CD4-positive, alpha-beta T cell treated with Interleukin-1 beta for 1 hour (primary cell): Measurements from ENCODE around the gene FERMT3.

Source experiments
- DNase-seq, 2 donors: peaks; one replicate each; pipeline ENCODE4 v3.0.0-alpha.2; 2020 to 2022

FERMT3 gene

DNA sequence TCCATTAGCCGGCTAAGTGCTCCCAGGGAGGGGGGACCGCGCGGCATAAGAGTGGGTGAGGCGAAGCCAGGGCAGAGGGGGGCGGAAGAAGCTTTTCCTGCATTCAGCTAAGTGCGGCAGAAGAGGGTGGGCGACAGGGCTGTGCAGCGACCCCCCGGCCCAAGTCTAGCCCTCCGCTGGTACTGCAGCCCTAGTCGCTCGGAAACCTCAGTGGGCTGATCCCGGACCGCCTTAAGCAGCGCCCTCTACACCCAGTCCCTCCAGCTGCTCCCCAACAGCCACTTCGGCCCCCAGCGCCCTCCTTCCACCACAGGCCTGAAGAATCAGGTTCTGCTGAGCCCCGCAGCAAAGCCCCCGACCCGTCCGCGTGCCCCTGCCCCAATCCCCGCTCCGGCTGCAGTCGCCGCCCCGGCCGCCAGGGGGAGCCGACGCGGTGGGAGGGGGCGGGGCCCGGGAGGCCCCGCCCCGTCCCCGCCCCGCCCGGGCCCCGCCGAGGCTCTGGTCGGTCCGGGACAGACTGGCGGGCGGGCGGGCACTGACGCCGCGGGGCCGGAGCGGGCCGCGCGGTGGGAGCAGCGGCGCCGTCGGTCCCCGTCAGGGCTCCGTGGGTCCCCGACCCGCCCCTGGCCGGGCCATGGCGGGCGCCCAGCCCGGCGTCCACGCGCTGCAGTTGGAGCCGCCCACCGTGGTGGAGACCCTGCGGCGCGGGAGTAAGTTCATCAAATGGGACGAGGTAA lies 44.7 kb downstream of the FERMT3 start, which contains the start of gene PLCB3:
TSS of gene PLCB3 (plus strand) at position 515 of the 737 bp plus-strand sequence. CDS start at position 635, 120 bp downstream.
- DNase-seq: peak; percentile 63 to 70

DNA sequence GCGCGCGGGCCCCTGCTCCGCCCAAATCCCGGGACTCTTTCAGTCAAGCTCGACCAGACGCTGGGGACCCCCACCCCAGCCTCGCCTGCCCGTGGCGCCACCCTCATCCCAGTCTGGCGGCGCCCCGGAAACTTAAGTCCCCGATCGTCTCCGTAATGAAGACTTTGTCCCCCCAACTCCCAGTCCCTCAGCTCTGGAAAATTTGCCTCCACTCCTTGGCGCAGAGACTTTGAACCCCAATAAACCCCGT lies 45.2 kb downstream of the FERMT3 start:
- DNase-seq: no peak

DNA sequence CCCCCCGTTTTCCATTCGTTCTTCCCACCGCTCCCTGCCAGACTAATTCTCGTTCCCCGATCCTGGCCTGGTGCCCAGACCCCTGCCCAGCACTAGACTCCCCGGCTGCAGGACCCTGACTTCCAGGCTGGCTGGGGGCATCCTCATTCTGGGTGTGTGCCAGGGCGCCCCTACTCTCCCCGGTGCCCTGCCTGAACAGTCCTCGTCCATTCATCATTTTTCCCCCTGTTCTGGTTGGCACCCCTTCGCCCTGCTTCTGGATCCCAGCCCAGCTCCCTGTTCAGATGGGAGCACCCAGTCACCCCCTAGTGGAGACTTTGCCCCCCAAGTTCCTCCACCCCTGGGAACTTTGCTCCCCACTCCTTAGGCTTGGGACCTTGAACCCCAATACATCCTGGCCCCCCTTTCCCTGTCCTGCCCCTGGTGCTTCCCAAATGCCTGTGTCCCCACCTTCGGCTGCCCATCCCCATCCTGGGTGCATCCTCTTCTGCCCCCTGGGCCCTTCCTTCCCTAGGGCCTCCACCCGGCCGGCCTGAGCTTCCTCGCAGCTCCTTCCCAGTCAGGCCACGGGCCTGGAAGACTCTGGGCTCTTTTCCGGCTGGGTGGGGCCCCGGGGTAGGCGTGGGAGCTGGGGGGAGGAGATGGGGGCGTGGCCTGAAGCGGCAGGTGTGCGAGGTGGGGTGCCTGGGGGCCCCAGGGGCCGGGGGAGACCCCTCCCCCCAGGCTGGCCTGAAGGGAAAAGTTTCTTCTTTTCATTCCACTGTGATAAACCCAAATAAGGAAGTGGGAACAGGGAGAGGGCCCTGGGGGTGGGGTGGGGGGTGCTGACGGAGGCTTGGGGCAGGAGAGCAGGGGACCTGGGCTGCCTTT lies 45.7 kb downstream of the FERMT3 start:
- no peak for DNase-seq

DNA sequence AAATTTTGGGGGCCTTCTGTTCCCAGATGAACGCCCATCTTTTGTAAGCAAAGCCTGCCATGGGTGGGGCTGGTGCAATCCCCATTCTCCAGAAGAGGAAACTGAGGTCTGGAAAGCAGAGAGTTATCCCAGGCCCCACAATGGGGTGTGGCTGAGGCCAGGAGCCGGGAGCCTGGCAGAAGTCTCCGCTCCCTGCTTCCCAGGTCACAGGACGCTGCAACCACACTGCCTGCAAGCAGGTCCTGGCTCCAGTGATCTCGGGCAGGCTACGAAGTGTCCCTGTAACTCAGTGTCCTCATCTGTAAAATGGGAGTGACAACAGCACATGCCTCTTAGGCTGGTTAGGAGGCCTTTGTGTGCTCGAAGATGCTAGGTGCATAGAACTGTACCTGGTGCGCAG lies 46.5 kb downstream of the FERMT3 start:
- no peak for DNase-seq

DNA sequence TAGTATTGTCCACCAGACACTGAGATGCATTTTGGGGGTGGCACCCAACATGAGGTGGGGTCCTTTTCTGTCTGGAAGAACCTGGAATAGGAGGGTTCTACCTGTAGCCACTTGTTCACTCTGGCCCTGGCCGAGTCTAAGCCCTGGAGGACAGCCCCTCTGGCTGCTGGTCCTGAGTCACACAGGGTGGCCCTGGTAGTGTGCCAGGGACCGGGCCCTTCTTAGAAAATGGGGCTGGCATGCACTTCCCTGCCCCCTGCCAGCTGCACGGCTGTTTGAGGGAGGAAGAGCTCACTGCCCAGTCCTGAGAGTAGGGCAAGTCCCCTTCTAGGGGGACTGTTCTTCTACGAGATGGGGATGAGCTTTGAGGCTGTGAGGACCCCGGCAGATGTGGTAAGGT lies 47.0 kb downstream of the FERMT3 start:
- DNase-seq: no peak

DNA sequence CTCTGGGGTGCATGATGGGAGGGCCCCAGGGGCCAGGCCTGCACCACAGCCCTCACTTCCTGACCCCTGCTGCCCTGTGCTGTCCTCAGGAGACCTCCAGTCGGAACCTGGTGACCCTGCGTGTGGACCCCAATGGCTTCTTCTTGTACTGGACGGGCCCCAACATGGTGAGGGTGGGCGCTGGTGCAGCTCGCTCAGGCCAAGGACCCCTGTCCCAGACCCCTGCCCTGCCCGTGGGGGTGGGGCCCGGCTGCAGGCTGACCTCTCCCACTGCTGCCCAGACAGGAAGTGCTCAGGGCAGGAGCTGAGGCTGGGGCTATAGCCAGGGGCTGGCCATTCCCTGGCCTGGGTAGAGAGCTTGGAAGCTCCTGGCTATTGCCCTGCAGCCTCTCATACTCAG lies 47.8 kb downstream of the FERMT3 start:
- no peak for DNase-seq

DNA sequence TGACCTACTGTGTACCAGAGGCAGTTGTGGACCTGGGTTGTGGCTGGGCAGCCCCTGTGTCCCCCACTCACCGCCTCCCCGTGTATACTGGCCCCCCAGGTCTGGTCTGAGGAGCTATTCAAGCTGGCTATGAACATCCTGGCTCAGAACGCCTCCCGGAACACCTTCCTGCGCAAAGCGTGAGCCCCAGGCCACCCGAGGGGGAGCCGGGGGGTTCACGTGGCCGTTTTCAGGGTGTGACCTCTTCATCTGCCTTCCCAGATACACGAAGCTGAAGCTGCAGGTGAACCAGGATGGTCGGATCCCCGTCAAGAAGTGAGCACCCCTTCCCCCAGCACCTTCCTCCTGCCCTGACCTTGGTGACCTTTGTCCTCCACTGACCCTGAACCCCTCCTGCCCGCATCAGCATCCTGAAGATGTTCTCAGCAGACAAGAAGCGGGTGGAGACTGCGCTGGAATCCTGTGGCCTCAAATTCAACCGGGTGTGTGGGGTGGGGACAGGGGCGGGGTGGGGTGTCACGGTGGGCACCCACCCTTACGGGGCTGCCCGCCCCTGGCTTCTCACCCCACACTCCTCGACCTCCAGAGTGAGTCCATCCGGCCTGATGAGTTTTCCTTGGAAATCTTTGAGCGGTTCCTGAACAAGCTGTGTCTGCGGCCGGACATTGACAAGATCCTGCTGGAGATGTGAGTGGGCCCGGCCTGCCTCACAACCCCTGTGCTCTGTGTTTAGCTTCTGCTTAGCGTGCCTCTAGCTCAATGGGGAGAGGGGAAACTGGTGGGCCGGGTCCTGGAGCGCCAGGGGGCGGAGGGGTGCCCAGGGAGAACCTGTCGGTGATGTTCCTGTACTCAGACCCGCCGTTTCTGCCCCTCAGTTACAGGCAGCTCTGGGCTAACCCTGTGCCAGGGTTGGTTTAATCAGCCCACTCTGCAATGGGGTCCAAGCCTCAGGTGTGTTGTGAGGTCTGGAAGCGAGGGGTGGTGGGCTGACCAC lies 48.9 kb downstream of the FERMT3 start:
- DNase-seq: no peak

DNA sequence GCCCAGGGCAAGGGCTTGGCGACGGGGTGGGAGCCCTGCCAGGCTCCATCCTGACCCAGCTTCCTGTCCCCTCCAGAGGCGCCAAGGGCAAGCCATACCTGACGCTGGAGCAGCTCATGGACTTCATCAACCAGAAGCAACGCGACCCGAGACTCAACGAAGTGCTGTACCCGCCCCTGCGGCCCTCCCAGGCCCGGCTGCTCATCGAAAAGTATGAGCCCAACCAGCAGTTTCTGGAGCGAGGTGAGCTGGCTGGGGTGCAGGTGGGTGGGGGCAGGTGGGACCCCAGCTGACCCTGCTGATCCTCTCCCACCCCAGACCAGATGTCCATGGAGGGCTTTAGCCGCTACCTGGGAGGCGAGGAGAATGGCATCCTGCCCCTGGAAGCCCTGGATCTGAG lies 49.8 kb downstream of the FERMT3 start:
- no peak for DNase-seq

DNA sequence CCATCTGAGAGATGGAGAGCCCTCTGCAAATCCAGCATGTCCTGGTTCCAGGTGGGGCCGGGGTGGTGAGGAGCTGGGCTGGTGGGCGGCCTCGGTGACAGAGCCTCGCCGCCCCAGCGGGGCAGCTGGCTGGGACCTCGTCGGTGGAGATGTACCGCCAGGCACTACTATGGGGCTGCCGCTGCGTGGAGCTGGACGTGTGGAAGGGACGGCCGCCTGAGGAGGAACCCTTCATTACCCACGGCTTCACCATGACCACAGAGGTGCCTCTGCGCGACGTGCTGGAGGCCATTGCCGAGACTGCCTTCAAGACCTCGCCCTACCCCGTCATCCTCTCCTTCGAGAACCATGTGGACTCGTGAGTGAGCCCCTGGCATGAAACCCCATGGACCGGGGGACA lies 51.8 kb downstream of the FERMT3 start:
- no peak for DNase-seq

DNA sequence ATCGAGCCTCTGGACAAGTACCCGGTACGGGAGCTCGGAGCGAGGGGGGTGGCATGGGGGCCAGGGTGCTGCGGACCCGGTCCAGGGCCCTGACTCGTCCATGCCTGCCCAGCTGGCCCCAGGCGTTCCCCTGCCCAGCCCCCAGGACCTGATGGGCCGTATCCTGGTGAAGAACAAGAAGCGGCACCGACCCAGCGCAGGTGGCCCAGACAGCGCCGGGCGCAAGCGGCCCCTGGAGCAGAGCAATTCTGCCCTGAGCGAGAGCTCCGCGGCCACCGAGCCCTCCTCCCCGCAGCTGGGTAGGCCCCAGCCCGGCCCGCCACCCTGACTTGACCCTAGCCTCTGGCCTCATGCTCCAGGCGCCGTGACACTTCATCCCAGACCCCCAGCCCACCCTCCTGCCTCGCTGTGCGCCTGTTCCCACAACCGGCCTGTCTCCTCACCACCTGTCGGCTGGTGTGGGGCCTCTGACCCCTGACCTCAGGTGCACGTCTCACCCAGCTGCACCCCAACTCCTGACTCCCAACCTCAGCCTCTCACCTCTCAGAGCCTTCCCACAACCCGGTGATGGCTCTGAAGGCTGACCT lies 52.5 kb downstream of the FERMT3 start:
- no peak for DNase-seq

DNA sequence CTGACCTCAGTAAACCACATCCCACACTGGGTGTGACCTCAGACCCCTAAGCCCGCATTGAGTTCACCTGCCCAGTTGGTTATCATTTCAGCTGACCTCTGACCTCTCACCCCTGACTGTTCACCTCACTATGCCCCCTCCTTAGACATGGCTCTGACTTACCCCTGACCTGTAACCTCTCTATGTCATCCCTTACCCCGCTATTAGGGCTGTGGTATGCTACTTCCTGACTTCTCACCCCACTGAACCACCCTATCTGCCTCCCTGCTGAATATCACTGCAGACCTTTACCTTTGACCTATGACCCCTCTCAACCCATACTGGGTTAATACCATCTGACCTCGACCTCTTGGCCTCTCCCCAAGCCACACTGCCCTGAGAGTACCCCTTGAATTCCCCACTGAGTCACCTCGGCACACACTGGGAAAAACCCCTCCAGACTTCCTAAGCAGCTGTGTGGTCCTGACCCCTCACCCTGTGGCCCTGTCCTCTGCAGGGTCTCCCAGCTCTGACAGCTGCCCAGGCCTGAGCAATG lies 53.1 kb downstream of the FERMT3 start:
- DNase-seq: no peak

DNA sequence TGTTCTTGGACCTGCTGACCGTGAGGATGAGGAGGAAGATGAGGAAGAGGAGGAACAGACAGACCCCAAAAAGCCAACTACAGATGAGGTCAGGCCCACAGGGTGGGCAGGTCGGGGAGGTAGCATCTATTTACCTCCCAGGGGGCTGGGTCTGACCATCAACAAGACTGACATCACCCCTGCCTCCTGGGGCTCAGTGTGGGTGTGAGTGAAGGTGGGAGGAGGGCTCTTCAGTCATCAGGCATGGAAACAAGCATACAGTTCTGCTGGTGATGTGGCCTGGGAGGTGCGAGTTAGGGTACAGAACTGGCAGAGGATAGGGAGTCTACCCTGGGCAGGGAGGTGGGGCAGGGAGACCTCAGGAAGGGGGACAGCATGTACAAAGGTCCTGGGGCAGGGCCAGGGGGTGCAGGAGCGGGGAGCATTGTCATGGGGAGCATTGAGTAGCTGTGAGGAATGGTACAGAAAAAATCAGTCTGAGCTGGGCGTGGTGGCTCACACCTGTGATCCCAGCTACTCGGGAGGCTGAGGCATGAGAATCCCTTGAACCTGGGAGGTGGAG lies 53.7 kb downstream of the FERMT3 start:
- no peak for DNase-seq

DNA sequence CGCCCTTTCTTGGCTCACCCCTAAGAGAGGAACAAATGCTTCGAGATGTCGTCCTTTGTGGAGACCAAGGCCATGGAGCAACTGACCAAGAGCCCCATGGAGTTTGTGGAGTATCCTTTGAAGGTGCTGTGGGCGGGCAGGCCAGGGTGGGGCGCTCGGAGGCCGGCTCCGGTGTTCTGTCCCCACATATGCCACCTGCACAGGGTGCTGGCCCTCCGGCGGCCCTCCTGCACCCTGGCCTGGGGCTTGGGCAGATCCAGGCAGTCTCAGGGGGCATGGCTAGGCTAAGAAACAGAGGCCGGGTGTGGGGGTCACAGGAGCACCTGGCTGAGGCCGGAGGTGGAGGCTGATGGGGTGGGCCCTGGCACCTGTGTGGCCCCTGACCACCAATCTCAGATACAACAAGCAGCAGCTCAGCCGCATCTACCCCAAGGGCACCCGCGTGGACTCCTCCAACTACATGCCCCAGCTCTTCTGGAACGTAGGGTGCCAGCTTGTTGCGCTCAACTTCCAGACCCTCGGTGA lies 55.1 kb downstream of the FERMT3 start:
- DNase-seq: no peak

DNA sequence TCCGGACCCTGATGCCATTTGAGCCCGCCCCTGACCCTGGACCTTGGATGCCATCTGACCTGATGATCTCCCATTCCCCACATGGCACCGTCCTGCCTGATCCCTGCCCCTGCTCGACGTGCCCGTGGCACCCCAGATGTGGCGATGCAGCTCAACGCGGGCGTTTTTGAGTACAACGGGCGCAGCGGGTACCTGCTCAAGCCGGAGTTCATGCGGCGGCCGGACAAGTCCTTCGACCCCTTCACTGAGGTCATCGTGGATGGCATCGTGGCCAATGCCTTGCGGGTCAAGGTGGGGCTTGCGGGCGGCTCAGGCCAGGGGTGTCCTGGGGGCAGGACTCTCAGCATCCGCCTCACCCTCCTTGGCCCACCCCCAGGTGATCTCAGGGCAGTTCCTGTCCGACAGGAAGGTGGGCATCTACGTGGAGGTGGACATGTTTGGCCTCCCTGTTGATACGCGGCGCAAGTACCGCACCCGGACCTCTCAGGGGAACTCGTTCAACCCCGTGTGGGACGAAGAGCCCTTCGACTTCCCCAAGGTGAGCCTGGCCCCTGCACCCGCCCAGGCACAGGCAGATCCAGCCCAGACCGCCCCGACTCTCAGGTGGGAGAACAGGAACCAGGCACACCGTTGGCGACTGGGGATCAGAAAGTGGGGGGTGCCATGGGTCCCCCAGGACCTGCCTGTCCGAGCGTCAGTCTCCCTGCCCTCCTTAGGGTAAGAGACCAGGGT lies 55.9 kb downstream of the FERMT3 start:
- DNase-seq: no peak

DNA sequence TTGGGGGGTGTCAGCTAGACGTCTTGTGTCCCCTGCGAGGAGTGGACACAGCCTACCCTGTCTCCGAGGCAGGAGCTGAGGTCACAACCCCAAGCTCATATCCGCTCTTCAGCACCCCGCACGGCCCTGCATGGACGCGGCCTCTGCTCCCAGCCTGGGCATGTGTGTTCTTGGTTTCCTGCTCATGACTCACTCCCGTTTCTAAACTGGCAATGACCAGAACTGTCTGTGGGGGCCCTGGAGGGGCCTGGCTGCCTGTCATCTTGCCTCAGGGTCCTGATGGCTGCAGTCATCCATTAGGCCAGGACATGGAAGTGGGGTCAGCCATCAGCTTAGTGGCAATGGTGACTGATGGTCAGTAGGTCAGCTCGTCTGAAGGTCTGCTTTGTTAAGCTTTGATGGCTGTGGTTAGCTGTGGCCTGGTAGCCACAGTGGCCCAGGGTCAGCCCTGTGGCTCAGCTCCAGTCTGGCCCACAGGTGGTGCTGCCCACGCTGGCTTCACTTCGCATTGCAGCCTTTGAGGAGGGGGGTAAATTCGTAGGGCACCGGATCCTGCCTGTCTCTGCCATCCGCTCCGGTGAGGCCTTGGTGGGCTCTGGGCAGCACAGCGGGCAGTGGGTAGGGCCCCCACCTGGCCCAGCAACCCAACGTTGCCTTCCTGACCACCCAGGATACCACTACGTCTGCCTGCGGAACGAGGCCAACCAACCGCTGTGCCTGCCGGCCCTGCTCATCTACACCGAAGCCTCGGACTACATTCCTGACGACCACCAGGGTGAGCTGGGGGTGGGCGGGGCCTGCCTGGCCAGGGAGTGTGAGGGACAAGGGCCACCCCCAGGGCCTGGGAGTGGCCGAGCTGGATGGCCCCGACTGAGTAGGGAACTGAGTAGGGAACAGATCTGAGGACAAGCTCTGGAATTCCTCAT lies 56.8 kb downstream of the FERMT3 start:
- no peak for DNase-seq

DNA sequence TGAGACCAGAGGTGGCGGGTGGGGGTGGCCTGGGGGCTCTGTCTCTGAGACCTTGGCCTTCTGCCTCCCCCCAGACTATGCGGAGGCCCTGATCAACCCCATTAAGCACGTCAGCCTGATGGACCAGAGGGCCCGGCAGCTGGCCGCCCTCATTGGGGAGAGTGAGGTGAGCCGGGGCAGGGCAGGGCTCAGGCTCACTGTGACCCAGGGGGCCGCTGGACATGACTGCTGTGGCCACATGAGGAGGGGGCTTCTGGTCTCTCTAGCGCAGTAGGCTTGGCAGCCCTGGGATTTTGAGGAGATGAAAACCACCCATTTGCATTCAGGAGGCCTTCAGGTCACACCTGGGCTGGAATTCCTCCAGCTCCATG lies 57.4 kb downstream of the FERMT3 start:
- DNase-seq: no peak

DNA sequence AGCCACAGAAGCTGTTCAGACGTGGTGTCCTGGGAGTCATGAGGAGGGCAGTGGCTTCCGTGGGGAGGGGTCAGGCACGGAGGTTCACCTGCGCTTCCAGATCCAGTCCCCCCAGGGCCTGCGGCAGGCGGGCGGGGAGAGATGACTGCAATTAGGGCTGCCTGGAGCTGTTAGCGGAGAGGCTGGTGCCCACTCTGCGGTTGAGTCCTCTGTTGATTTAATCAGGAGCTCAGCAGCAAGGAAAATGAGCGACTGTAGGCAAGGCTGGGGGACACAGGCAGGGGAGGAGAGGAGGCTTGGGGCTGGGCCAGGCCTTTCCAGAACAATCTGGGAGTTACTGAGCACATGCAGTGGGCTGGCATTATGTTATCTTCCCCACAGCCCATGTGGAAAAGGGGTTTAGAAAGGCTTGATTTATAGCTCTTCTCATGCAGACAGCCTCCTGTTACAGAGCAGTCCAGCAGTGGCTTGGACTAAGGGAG lies 57.9 kb downstream of the FERMT3 start:
- no peak for DNase-seq

DNA sequence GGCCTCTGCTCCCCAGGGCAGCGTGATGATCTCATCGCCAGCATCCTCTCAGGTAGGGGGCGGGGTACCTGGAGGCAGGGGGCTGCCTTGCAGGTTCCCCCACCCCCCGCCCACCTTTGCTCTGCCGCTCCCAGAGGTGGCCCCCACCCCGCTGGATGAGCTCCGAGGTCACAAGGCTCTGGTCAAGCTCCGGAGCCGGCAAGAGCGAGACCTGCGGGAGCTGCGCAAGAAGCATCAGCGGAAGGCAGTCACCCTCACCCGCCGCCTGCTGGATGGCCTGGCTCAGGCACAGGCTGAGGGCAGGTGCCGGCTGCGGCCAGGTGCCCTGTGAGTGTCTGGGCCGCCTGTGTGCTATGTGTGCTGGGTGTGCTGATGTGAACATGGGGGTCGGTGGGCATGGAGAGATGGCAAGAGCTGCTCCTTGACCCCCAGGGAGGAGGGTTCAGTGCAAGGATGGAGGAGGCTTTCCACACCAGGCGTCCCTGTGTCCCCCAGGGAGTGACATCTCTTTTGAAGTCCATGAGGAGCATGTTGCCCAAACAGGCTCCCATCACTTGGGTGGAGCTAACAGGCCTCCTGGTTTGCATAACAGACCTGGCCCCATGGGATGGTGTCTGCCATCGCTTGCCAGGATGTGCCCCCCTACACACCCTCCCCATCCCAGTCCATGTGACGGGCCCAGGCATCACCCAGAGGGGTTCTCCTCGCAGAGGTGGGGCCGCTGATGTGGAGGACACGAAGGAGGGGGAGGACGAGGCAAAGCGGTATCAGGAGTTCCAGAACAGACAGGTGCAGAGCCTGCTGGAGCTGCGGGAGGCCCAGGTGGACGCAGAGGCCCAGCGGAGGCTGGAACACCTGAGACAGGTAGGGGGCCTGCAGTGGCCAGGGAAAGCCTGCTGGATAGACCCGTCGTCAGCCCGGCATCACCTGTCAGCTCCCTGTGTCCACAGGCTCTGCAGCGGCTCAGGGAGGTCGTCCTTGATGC lies 58.9 kb downstream of the FERMT3 start:
- DNase-seq: no peak

DNA sequence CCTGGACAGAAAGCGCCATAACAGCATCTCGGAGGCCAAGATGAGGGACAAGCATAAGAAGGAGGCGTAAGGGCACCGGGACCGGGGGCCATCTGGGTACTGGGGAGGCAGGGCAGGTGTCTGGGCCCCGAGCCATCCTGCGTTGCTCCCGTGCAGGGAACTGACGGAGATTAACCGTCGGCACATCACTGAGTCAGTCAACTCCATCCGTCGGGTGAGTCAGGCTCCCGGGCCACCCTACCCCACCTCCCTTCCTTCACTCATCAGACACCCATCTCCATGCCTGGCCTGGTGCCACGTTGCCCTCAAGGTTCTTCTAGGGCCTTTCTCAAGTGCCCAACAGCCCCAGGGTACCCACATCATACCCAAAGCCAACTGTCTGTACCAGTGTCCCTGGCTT lies 59.8 kb downstream of the FERMT3 start:
- DNase-seq: no peak
